HepG2 (cell line): ENCODE results near the gene TNRC18. TPM values are rescaled to one million over a fixed set of nuclear protein-coding genes. Genes with fewer than 3 reads are reported as not detected.

Experiments
- ATAC-seq: fragments of 200-7000 bp; cut with Tn5 transposase; 3 replicates; pipeline ENCODE4 v1.9.1; 2020; ENCODE audit warnings: mild to moderate bottlenecking, moderate library complexity
- BruUV-seq: library from RNA; stranded (reverse); fragments of 400-500 nt; replicated peaks from 2 replicates; lab custom pipeline; 2021; lab: Mats Ljungman, UMichigan
- CTCF ChIA-PET: fragments of 300-600 bp; formaldehyde crosslinking; extraction: SDS; loops from one replicate; lab custom pipeline; 2021; ENCODE audit warnings: low total read pairs, inconsistent platforms, low intra/inter-chr PET ratio; lab: Yijun Ruan, JAX
- POLR2A ChIA-PET: fragments of 350-600 bp; sonication (Branson Sonifier 250); formaldehyde crosslinking; loops from one replicate; lab custom pipeline; 2020; ENCODE audit warnings: antibody characterized with exemption, inconsistent platforms; lab: Yijun Ruan, JAX
- DNase-seq: peaks from one replicate; pipeline ENCODE4 v3.0.0-alpha.2; 2015; ENCODE audit warnings: low spot score
- FAIRE-seq: peaks from 3 replicates; lab custom pipeline; 2011; peaks lifted over from hg19 to GRCh38; lab: Jason Lieb, UNC
- H2AFZ ChIP-seq: one replicate; pipeline ENCODE4 v1.6.1; 2011; ENCODE audit warnings: low read length, inconsistent platforms
- H3K27ac ChIP-seq: fragments of 300-600 bp; 3 replicates; pipeline ENCODE4 v1.8.0; 2011; ENCODE audit warnings: mixed run types, mild to moderate bottlenecking, mixed read lengths, low read length, inconsistent platforms; ENCODE audit not compliant: insufficient read depth; ENCODE audit errors: extremely low read length
- H3K27me3 ChIP-seq, 2 experiments: fragments of 200-600 bp in 1 of 2; 2 replicates in 1 of 2; 3 replicates in 1 of 2; pipeline versions ENCODE4 v1.6.0 to v1.8.0; 2011; ENCODE audit warnings: low read length in 2 of 2, mild to moderate bottlenecking in 2 of 2, moderate library complexity in 2 of 2, inconsistent platforms in 1 of 2; ENCODE audit not compliant: insufficient read depth in 2 of 2, control insufficient read depth in 1 of 2
- H3K36me3 ChIP-seq, 2 experiments: fragments of 200-600 bp in 1 of 2; replicated peaks in 1 of 2; 2 replicates in 1 of 2; 3 replicates in 1 of 2; pipeline versions ENCODE4 v1.5.1 to v1.8.0; 2011; ENCODE audit warnings: low read length in 2 of 2, inconsistent platforms in 1 of 2; ENCODE audit not compliant: insufficient read depth in 2 of 2, control insufficient read depth in 1 of 2
- H3K4me1 ChIP-seq: 2 replicates; pipeline ENCODE4 v1.5.1; 2012; ENCODE audit warnings: low read length, inconsistent platforms; ENCODE audit not compliant: insufficient read depth
- H3K4me2 ChIP-seq: 2 replicates; pipeline ENCODE4 v1.6.0; 2011; ENCODE audit warnings: low read depth, low read length, inconsistent platforms
- H3K4me3 ChIP-seq, 3 experiments: fragments of 200-600 bp in 1 of 3; sonication (generic), shearing (Covaris generic) in 1 of 3; replicated peaks in 1 of 3; 2 replicates each; pipeline ENCODE4 v1.5.1; 2011 to 2016; ENCODE audit warnings: low read length in 3 of 3, inconsistent platforms in 2 of 3, low read depth in 2 of 3, mild to moderate bottlenecking in 2 of 3, control low read depth in 1 of 3, mixed read lengths in 1 of 3; ENCODE audit not compliant: insufficient read depth in 1 of 3
- H3K79me2 ChIP-seq: one replicate; pipeline ENCODE4 v1.6.1; 2011; ENCODE audit warnings: low read length, inconsistent platforms; ENCODE audit not compliant: insufficient read depth
- H3K9ac ChIP-seq: 2 replicates; pipeline ENCODE4 v1.6.0; 2011; ENCODE audit warnings: mild to moderate bottlenecking, low read depth, low read length, inconsistent platforms; ENCODE audit not compliant: insufficient read depth
- H3K9me3 ChIP-seq: 2 replicates; pipeline ENCODE4 v1.5.1; 2012; ENCODE audit warnings: mild to moderate bottlenecking, low read length
- H4K20me1 ChIP-seq: 2 replicates; pipeline ENCODE4 v1.6.0; 2011; ENCODE audit warnings: inconsistent platforms, mild to moderate bottlenecking, low read length, moderate library complexity; ENCODE audit not compliant: insufficient read depth
- AGO2 ChIP-seq: fragments of 200-400 bp; formaldehyde crosslinking; optimal IDR thresholded peaks from 2 replicates; pipeline ENCODE3; 2017; ENCODE audit warnings: mild to moderate bottlenecking, low read depth, low read length, moderate library complexity
- HMGXB4 ChIP-seq, 2 experiments: sonication (generic) in 1 of 2; formaldehyde crosslinking in 1 of 2; IDR thresholded peaks; 2 replicates each; pipeline versions ENCODE4 v1.4.0 to v1.6.1; 2018 to 2020; ENCODE audit warnings: missing genetic modification reagents in 2 of 2, borderline replicate concordance in 1 of 2, low read depth in 1 of 2, mild to moderate bottlenecking in 1 of 2, missing biosample characterization in 1 of 2
- HNF4G ChIP-seq, 2 experiments: sonication (generic) in 1 of 2; formaldehyde crosslinking in 1 of 2; IDR thresholded peaks; 2 replicates each; pipeline versions ENCODE4 v1.4.0 to v1.6.1; 2011 to 2020; ENCODE audit warnings: borderline replicate concordance in 2 of 2, low read depth in 2 of 2, mild to moderate bottlenecking in 2 of 2, low read length in 1 of 2, missing genetic modification reagents in 1 of 2, moderate library complexity in 1 of 2
- WGBS: methylation state at CpG from one replicate; pipeline ENCODE4 v1.1.6; 2017; ENCODE audit warnings: low lambda C conversion rate; 5-methylcytosine and 5-hydroxymethylcytosine counted together
- in situ Hi-C: cut with HindIII; loops from 2 replicates; pipeline ENCODE4 v1.10.0; 2017; ENCODE audit warnings: low pct_unique_long_range_greater_than_20kb; ENCODE audit not compliant: extremely low pct_ligation_motif_present
- intact Hi-C: fragments of 100-400 bp; cut with micrococcal nuclease; formaldehyde crosslinking; loops from one replicate; pipeline ENCODE4 v1.10.0; 2022; ENCODE audit not compliant: unreplicated experiment
- polyA plus RNA-seq, 8 experiments: library from polyadenylated mRNA; depleted of rRNA in 3 of 8; stranded (reverse) in 7 of 8; unstranded in 1 of 8; fragments of >200 nt; fragmentation: Illumina TruSeq in 4 of 8; extraction: Trizol in 4 of 8; gene quantifications; 2 replicates each; pipeline versions ENCODE4 v1.2.1 to v1.2.3, GENCODE V29; 2011 to 2016; ENCODE audit warnings: low read depth in 4 of 8, missing spikeins in 1 of 8, mixed read lengths in 1 of 8; ENCODE audit not compliant: insufficient read depth in 1 of 8
- total RNA-seq, 5 experiments: library from RNA; depleted of rRNA; stranded (reverse); fragments of >200 nt; fragmentation: Illumina TruSeq; extraction: Trizol; gene quantifications; 2 replicates each; pipeline ENCODE4 v1.2.3, GENCODE V29; 2016; ENCODE audit warnings: low read depth in 1 of 5

The TNRC18 gene
- total and polyA plus RNA-seq, 2 of the 13 experiments (the other 11 are each of a cell fraction or from before 2014, with no cell fraction given) = 11.7 to 17.4 TPM

GRCh38 chr7:5350174-5350463 is 73.5 kb downstream of the TNRC18 start:
- Histone ChIP-seq H3K9ac (no peak overlapping the region), H3K4me1 (no peaks in the 10 kb centered on the region), H4K20me1 (peaks cover 41% of the 10 kb centered on the region; the same call in 1 of the 2 replicates), H3K4me2 (no peak overlapping the region), H3K27ac (no peak overlapping the region), H2AFZ (no peak overlapping the region), H3K4me3 (no peak overlapping the region), H3K27me3 (no peaks in the 10 kb centered on the region), H3K9me3 (no peaks in the 10 kb centered on the region), H3K36me3 (peaks cover 44 to 52% of the 10 kb centered on the region in 2 experiments), H3K79me2 (peaks cover 18% of the 10 kb centered on the region)
- in situ Hi-C loops = no loop called here
- DNase-seq (no peak), FAIRE-seq (no peak), ATAC-seq (no peak)
- BruUV-seq = no TSS peak
- POLR2A ChIA-PET = no interaction called here
- no peak for TF ChIP-seq HMGXB4 (CRISPR knock-in tag; IDR thresholded peaks at IDR 0.05; ENCODE audit: borderline replicate concordance in 1 of 2, low read depth in 1 of 2)
- peak; percentile 13 for TF ChIP-seq AGO2
- intact Hi-C loops = no loop called here
- WGBS = 100% methylated on average over 11 of the region's 15 CpGs
- CTCF ChIA-PET = no interaction called here

GRCh38 chr7:5349437-5350173 is 74.0 kb downstream of the TNRC18 start:
- H3K79me2 ChIP-seq = peaks cover 13% of the 10 kb centered on the region

More at GRCh38 chr7:5349437-5350173, 74.0 kb downstream of the TNRC18 start:
- DNase-seq = no peak
- no peaks in the 10 kb centered on the region for H3K4me1 ChIP-seq
- in situ Hi-C loops = no loop called here
- intact Hi-C loops = no loop called here
- H2AFZ ChIP-seq = no peak overlapping the region
- no peak overlapping the region for H3K27ac ChIP-seq
- H3K4me3 ChIP-seq = no peak overlapping the region
- H3K9me3 ChIP-seq = no peaks in the 10 kb centered on the region
- 97% methylated on average over 32 of the region's 34 CpGs for WGBS
- ChIA-PET CTCF (no interaction called here), POLR2A (no interaction called here)
- H3K9ac ChIP-seq = no peak overlapping the region
- no peak overlapping the region for H3K4me2 ChIP-seq
- H3K36me3 ChIP-seq = peaks cover 46 to 52% of the 10 kb centered on the region in 2 experiments
- H3K27me3 ChIP-seq = no peaks in the 10 kb centered on the region
- no peak for ATAC-seq
- no TSS peak for BruUV-seq
- FAIRE-seq = no peak
- peaks cover 36% of the 10 kb centered on the region; the same call in 1 of the 2 replicates for H4K20me1 ChIP-seq
- TF ChIP-seq HNF4G (IDR thresholded peaks at IDR 0.05; ENCODE audit: borderline replicate concordance, low read depth, low read length) (no peak), HNF4G (CRISPR knock-in tag; IDR thresholded peaks at IDR 0.05; ENCODE audit: borderline replicate concordance, low read depth) (no peak), AGO2 (peak; percentile 42)
